ENCODE measurements around the gene PTN.
"Not testable (repeated sequence)": the region's sequence is repeated elsewhere in the genome, so short reads cannot be mapped to it uniquely, and the experiment has no call there.

Gene PTN

GRCh38 chr7:137203351-137203750 is 140.2 kb downstream of the PTN start:
- Histone ChIP-seq H3K4me3 (IDR thresholded peaks at IDR 0.05; ENCODE audit: insufficient read depth, low read depth, low read length) (no peak overlapping the region), H3K4me2 (no peak overlapping the region), H3K27ac (no peak overlapping the region), H3K36me3 (ENCODE audit: insufficient read depth) (no peaks in the 10 kb centered on the region), H3K9ac (no peak overlapping the region), H3K79me2 (ENCODE audit: insufficient read depth, low read depth) (no peaks in the 10 kb centered on the region), H3K4me1 (ENCODE audit: low read depth, poor library complexity, severe bottlenecking) (no peaks in the 10 kb centered on the region), H4K20me1 (ENCODE audit: insufficient read depth) (no peaks in the 10 kb centered on the region), H2AFZ (ENCODE audit: low read depth) (no peak overlapping the region), H3K27me3 (ENCODE audit: insufficient read depth, low read depth) (no peaks in the 10 kb centered on the region)
- no peak for TF ChIP-seq CTCF (conservative IDR thresholded peaks at IDR 0.05; ENCODE audit: low read depth, low read length)

GRCh38 chr7:137196648-137197047 is 146.9 kb downstream of the PTN start:
- Histone ChIP-seq H3K27me3 (ENCODE audit: insufficient read depth, low read depth) (no peaks in the 10 kb centered on the region), H3K36me3 (ENCODE audit: insufficient read depth) (no peaks in the 10 kb centered on the region), H2AFZ (ENCODE audit: low read depth) (no peak overlapping the region), H3K4me3 (IDR thresholded peaks at IDR 0.05; ENCODE audit: insufficient read depth, low read depth, low read length) (no peak overlapping the region), H4K20me1 (ENCODE audit: insufficient read depth) (no peaks in the 10 kb centered on the region), H3K4me1 (ENCODE audit: low read depth, poor library complexity, severe bottlenecking) (no peaks in the 10 kb centered on the region), H3K27ac (no peak overlapping the region), H3K9ac (no peak overlapping the region), H3K79me2 (ENCODE audit: insufficient read depth, low read depth) (no peaks in the 10 kb centered on the region), H3K4me2 (no peak overlapping the region)
- TF ChIP-seq CTCF (conservative IDR thresholded peaks at IDR 0.05; ENCODE audit: low read depth, low read length) = no peak

- Histone ChIP-seq H3K4me3 (IDR thresholded peaks at IDR 0.05; ENCODE audit: insufficient read depth, low read depth, low read length) (no peak overlapping the region), H3K27ac (no peak overlapping the region), H2AFZ (ENCODE audit: low read depth) (no peak overlapping the region), H3K79me2 (ENCODE audit: insufficient read depth, low read depth) (no peaks in the 10 kb centered on the region), H3K4me1 (ENCODE audit: low read depth, poor library complexity, severe bottlenecking) (no peaks in the 10 kb centered on the region), H4K20me1 (ENCODE audit: insufficient read depth) (no peaks in the 10 kb centered on the region), H3K4me2 (no peak overlapping the region), H3K9ac (no peak overlapping the region), H3K36me3 (ENCODE audit: insufficient read depth) (no peaks in the 10 kb centered on the region), H3K27me3 (ENCODE audit: insufficient read depth, low read depth) (no peaks in the 10 kb centered on the region)
- TF ChIP-seq CTCF (conservative IDR thresholded peaks at IDR 0.05; ENCODE audit: low read depth, low read length) = no peak
Measured at GRCh38 chr7:137195996-137196395, 147.5 kb downstream of the PTN start.

GRCh38 chr7:137181619-137182018 is 161.9 kb downstream of the PTN start:
- not testable (repeated sequence) for H3K4me2 ChIP-seq; H3K79me2 ChIP-seq (ENCODE audit: insufficient read depth, low read depth); H2AFZ ChIP-seq (ENCODE audit: low read depth); H3K9ac ChIP-seq; H3K36me3 ChIP-seq (ENCODE audit: insufficient read depth); H3K4me1 ChIP-seq (ENCODE audit: low read depth, poor library complexity, severe bottlenecking); H4K20me1 ChIP-seq (ENCODE audit: insufficient read depth); H3K27me3 ChIP-seq (ENCODE audit: insufficient read depth, low read depth); H3K27ac ChIP-seq; H3K4me3 ChIP-seq (IDR thresholded peaks at IDR 0.05; ENCODE audit: insufficient read depth, low read depth, low read length)

All from KMS-11 (cell line).